ENCODE results near the gene BRMS1L. TPM values are rescaled to one million over a fixed set of nuclear protein-coding genes. Genes with fewer than 3 reads are reported as not detected.

Gene BRMS1L
- total RNA-seq, 4 donors from 2014 or later: 5.1 to 12.6 (median 5.4) TPM

GRCh38 chr14:35865611-35866324, 39.6 kb downstream of the BRMS1L start:
- TF ChIP-seq CTCF (IDR thresholded peaks at IDR 0.05; ENCODE audit: low read depth): no peak

- no peak for TF ChIP-seq CTCF (IDR thresholded peaks at IDR 0.05; ENCODE audit: low read depth)
These were observed 40.6 kb downstream of the BRMS1L start for GRCh38 chr14:35866595-35867279.

GRCh38 chr14:35867280-35867629, 41.1 kb downstream of the BRMS1L start:
- no peak for TF ChIP-seq CTCF (IDR thresholded peaks at IDR 0.05; ENCODE audit: low read depth)

- no peak for TF ChIP-seq CTCF (IDR thresholded peaks at IDR 0.05; ENCODE audit: low read depth)
These were observed 49.2 kb downstream of the BRMS1L start for GRCh38 chr14:35875296-35875695.

GRCh38 chr14:35877276-35877675, 51.1 kb downstream of the BRMS1L start:
- no peak for TF ChIP-seq CTCF (IDR thresholded peaks at IDR 0.05; ENCODE audit: low read depth)

GRCh38 chr14:35878272-35879150, 52.4 kb downstream of the BRMS1L start:
- no peak for TF ChIP-seq CTCF (IDR thresholded peaks at IDR 0.05; ENCODE audit: low read depth)

- TF ChIP-seq CTCF (IDR thresholded peaks at IDR 0.05; ENCODE audit: low read depth): no peak
These were observed 53.1 kb downstream of the BRMS1L start for GRCh38 chr14:35879151-35879648.

All from subcutaneous adipose tissue (tissue), 4 donors.